Sigmoid colon (tissue), 4 donors: ENCODE measurements around the gene OR2A12.

Source experiments
- POLR2A ChIP-seq, 2 donors: fragments of 450-650 bp; IDR thresholded peaks; one replicate each; pipeline ENCODE4 v1.6.1; 2016; ENCODE audit warnings: antibody characterized with exemption in 2 of 2, mild to moderate bottlenecking in 2 of 2, moderate library complexity in 2 of 2
- POLR2AphosphoS5 ChIP-seq, 4 donors: sonication (generic); formaldehyde crosslinking; IDR thresholded peaks; one replicate each; pipeline ENCODE4 v1.6.1; 2017; ENCODE audit warnings: antibody characterized with exemption in 4 of 4
- TF ChIP-seq, protein P1 (sequence below), 4 experiments: fragments of 450-650 bp in 3 of 4; fragments of 200-600 bp in 1 of 4; IDR thresholded peaks; one replicate each; pipeline ENCODE4 v1.5.1; 2016 to 2019; ENCODE audit warnings: antibody characterized with exemption in 4 of 4, mild to moderate bottlenecking in 3 of 4, moderate library complexity in 2 of 4

DNA sequence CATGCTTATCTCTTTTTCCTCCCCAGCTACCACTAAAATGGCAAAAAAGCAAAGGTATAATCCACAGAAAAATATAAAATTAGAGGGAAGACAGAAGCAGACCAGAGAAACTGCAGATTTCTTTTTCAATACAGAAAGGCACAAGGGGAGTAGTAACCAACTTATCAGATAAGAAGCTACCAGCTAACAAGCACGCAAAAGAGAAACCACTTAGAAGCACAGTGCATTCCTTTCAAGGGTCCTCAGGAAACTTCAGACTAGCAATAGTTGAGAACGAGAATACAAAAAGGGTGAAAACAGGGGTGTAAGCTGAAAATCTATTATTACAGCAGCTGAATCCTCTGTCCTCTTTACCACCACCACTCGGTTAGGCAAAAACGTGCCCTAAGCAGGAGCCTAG lies 47.2 kb upstream of the OR2A12 start:
- TF ChIP-seq POLR2AphosphoS5 (IDR thresholded peaks at IDR 0.05), result no peak
- no peak for TF ChIP-seq POLR2A (IDR thresholded peaks at IDR 0.05)
- TF ChIP-seq, protein P1, sequence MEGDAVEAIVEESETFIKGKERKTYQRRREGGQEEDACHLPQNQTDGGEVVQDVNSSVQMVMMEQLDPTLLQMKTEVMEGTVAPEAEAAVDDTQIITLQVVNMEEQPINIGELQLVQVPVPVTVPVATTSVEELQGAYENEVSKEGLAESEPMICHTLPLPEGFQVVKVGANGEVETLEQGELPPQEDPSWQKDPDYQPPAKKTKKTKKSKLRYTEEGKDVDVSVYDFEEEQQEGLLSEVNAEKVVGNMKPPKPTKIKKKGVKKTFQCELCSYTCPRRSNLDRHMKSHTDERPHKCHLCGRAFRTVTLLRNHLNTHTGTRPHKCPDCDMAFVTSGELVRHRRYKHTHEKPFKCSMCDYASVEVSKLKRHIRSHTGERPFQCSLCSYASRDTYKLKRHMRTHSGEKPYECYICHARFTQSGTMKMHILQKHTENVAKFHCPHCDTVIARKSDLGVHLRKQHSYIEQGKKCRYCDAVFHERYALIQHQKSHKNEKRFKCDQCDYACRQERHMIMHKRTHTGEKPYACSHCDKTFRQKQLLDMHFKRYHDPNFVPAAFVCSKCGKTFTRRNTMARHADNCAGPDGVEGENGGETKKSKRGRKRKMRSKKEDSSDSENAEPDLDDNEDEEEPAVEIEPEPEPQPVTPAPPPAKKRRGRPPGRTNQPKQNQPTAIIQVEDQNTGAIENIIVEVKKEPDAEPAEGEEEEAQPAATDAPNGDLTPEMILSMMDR (IDR thresholded peaks at IDR 0.05), result no peak
